ENCODE measurements around the gene CPE. TPM values are rescaled to one million over a fixed set of nuclear protein-coding genes. Genes with fewer than 3 reads are reported as not detected.

CPE gene
- total RNA-seq, 4 donors from 2014 or later: 22.3 to 33.5 (median 30.9) TPM

- Histone ChIP-seq H3K9me3 (no peaks in the 10 kb centered on the region), H3K36me3 (no peaks in the 10 kb centered on the region), H3K27me3 (no peaks in the 10 kb centered on the region), H3K27ac (no peak overlapping the region), H3K4me3 (no peak overlapping the region), H3K4me1 (no peaks in the 10 kb centered on the region)
- WGBS: 69% methylated on average over 1 of the region's 1 CpG
- DNase-seq (ENCODE audit: low spot score in 2 of 2): no peak
- TF ChIP-seq POLR2A (IDR thresholded peaks at IDR 0.05) (no peak), POLR2AphosphoS5 (IDR thresholded peaks at IDR 0.05) (no peak), EP300 (IDR thresholded peaks at IDR 0.05) (no peak)
- TF ChIP-seq, protein P1, sequence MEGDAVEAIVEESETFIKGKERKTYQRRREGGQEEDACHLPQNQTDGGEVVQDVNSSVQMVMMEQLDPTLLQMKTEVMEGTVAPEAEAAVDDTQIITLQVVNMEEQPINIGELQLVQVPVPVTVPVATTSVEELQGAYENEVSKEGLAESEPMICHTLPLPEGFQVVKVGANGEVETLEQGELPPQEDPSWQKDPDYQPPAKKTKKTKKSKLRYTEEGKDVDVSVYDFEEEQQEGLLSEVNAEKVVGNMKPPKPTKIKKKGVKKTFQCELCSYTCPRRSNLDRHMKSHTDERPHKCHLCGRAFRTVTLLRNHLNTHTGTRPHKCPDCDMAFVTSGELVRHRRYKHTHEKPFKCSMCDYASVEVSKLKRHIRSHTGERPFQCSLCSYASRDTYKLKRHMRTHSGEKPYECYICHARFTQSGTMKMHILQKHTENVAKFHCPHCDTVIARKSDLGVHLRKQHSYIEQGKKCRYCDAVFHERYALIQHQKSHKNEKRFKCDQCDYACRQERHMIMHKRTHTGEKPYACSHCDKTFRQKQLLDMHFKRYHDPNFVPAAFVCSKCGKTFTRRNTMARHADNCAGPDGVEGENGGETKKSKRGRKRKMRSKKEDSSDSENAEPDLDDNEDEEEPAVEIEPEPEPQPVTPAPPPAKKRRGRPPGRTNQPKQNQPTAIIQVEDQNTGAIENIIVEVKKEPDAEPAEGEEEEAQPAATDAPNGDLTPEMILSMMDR (IDR thresholded peaks at IDR 0.05): no peak
Measured at GRCh38 chr4:165368114-165368513, 10.7 kb upstream of the CPE start.

- Histone ChIP-seq H3K4me3 (no peak overlapping the region), H3K9me3 (no peaks in the 10 kb centered on the region), H3K36me3 (no peaks in the 10 kb centered on the region), H3K27ac (no peak overlapping the region), H3K4me1 (no peaks in the 10 kb centered on the region), H3K27me3 (no peaks in the 10 kb centered on the region)
- WGBS: 97% methylated on average over 1 of the region's 1 CpG
- DNase-seq (ENCODE audit: low spot score in 2 of 2): no peak
- TF ChIP-seq EP300 (IDR thresholded peaks at IDR 0.05): no peak
- TF ChIP-seq POLR2A (IDR thresholded peaks at IDR 0.05): no peak
- TF ChIP-seq, protein P1 (IDR thresholded peaks at IDR 0.05): no peak
- no peak for TF ChIP-seq POLR2AphosphoS5 (IDR thresholded peaks at IDR 0.05)
Measured at GRCh38 chr4:165368567-165368966, 10.2 kb upstream of the CPE start.

GRCh38 chr4:165369522-165369921 lies 9.3 kb upstream of the CPE start:
- DNase-seq (ENCODE audit: low spot score in 2 of 2): no peak

DNA sequence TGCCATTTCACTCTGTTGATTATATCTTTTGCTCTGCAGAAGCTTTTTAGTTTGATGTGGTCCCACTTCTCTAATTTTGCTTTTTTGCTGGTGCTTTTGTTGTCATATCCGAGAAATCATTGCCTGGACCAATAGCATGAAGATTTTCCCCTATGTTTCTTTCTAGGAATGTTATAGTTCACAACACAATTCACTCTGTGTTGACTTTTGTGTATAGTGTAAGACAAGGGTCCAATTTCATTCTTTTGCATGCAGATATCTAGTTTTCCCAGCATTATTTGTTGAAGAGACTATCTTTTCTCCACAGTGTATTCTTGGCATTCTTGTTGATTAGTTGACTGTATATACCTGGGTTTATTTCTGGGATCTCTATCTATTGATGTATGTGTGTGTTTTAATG lies 8.3 kb upstream of the CPE start:
- TF ChIP-seq EP300 (IDR thresholded peaks at IDR 0.05) (no peak), POLR2A (IDR thresholded peaks at IDR 0.05) (no peak), POLR2AphosphoS5 (IDR thresholded peaks at IDR 0.05) (no peak)
- TF ChIP-seq, protein P1 (IDR thresholded peaks at IDR 0.05): no peak
- 82% methylated on average over 1 of the region's 1 CpG for WGBS
- H3K9me3 ChIP-seq: no peaks in the 10 kb centered on the region

More at GRCh38 chr4:165369522-165369921, 9.3 kb upstream of the CPE start:
- WGBS: 72% methylated on average over 5 of the region's 5 CpGs
- Histone ChIP-seq H3K27ac (no peak overlapping the region), H3K9me3 (no peaks in the 10 kb centered on the region), H3K4me1 (no peaks in the 10 kb centered on the region), H3K36me3 (no peaks in the 10 kb centered on the region), H3K27me3 (no peaks in the 10 kb centered on the region), H3K4me3 (no peak overlapping the region)
- no peak for TF ChIP-seq POLR2A (IDR thresholded peaks at IDR 0.05)
- no peak for TF ChIP-seq POLR2AphosphoS5 (IDR thresholded peaks at IDR 0.05)
- no peak for TF ChIP-seq EP300 (IDR thresholded peaks at IDR 0.05)
- TF ChIP-seq, protein P1 (IDR thresholded peaks at IDR 0.05): no peak

DNA sequence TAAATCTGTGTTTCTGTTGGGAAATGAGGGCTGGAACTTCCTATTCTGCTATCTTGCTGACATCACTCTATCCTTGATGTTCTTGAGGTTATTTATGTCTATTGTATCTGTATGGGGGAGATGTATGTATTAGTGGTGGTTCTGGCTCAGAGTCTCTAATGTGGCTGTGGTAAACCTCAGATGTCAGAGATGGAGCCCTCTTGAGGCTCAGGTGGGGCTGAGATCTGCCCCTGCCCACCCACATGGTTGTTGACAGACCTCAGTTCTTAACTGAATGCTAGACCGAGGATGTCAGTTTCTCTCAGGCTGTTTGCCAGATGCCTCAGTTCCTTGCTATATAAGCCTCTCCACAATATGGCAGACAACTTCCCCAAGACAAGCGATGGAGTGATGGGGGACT lies 3.3 kb upstream of the CPE start:
- no peak for DNase-seq (ENCODE audit: low spot score in 2 of 2)
- Histone ChIP-seq H3K36me3 (no peaks in the 10 kb centered on the region), H3K27me3 (peaks cover 5% of the 10 kb centered on the region), H3K4me1 (peaks cover 14% of the 10 kb centered on the region), H3K27ac (no peak overlapping the region), H3K9me3 (no peaks in the 10 kb centered on the region), H3K4me3 (no peak overlapping the region)
- 76% methylated on average over 2 of the region's 2 CpGs for WGBS
- TF ChIP-seq, protein P1 (IDR thresholded peaks at IDR 0.05): no peak
- TF ChIP-seq POLR2AphosphoS5 (IDR thresholded peaks at IDR 0.05) (no peak), EP300 (IDR thresholded peaks at IDR 0.05) (no peak), POLR2A (IDR thresholded peaks at IDR 0.05) (no peak)

More for the DNA sequence above, 8.3 kb upstream of the CPE start:
- no peaks in the 10 kb centered on the region for H3K27me3 ChIP-seq
- no peaks in the 10 kb centered on the region for H3K4me1 ChIP-seq
- no peaks in the 10 kb centered on the region for H3K36me3 ChIP-seq
- no peak overlapping the region for H3K4me3 ChIP-seq
- no peak for DNase-seq (ENCODE audit: low spot score in 2 of 2)
- H3K27ac ChIP-seq: no peak overlapping the region

All from suprapubic skin (tissue), 4 donors.